H9 (cell line): ENCODE results near the gene KCNJ15. TPM values are rescaled to one million over a fixed set of nuclear protein-coding genes. Genes with fewer than 3 reads are reported as not detected.

Experiments used
- DNase-seq: peaks from one replicate; pipeline ENCODE4 v3.0.0-alpha.2; 2017
- H2AFZ ChIP-seq: one replicate; pipeline ENCODE4 v1.6.1; 2013; ENCODE audit warnings: mild to moderate bottlenecking, low read length, control low read depth, moderate library complexity
- H2AK5ac ChIP-seq: 2 replicates; pipeline ENCODE4 v1.6.1; 2013; ENCODE audit warnings: low read length, control low read depth, mixed read lengths; ENCODE audit not compliant: insufficient read length
- H2BK120ac ChIP-seq: one replicate; pipeline ENCODE4 v1.6.1; 2013; ENCODE audit warnings: low read depth, mild to moderate bottlenecking, low read length, control low read depth, inconsistent platforms; ENCODE audit not compliant: poor library complexity, severe bottlenecking
- H2BK12ac ChIP-seq: 2 replicates; pipeline ENCODE4 v1.6.1; 2013; ENCODE audit warnings: low read length, control low read depth, mixed read lengths, low read depth; ENCODE audit not compliant: insufficient read length
- H2BK15ac ChIP-seq: 2 replicates; pipeline ENCODE4 v1.6.1; 2013; ENCODE audit warnings: low read depth, low read length, control low read depth
- H2BK20ac ChIP-seq: one replicate; pipeline ENCODE4 v1.6.1; 2013; ENCODE audit warnings: low read depth, mild to moderate bottlenecking, low read length, control low read depth, inconsistent platforms; ENCODE audit not compliant: poor library complexity, severe bottlenecking
- H2BK5ac ChIP-seq: 2 replicates; pipeline ENCODE4 v1.6.1; 2013; ENCODE audit warnings: low read length, control low read depth, mixed read lengths; ENCODE audit not compliant: insufficient read length
- H3K14ac ChIP-seq: 2 replicates; pipeline ENCODE4 v1.6.1; 2013; ENCODE audit warnings: low read length, control low read depth; ENCODE audit not compliant: insufficient read depth
- H3K18ac ChIP-seq: 2 replicates; pipeline ENCODE4 v1.6.1; 2013; ENCODE audit warnings: low read depth, mild to moderate bottlenecking, mixed read lengths, low read length, control low read depth; ENCODE audit not compliant: insufficient read length
- H3K23ac ChIP-seq: 2 replicates; pipeline ENCODE4 v1.6.1; 2013; ENCODE audit warnings: low read length, control low read depth, mixed read lengths, low read depth; ENCODE audit not compliant: insufficient read length
- H3K23me2 ChIP-seq: 2 replicates; pipeline ENCODE4 v1.6.1; 2013; ENCODE audit warnings: low read depth, mild to moderate bottlenecking, mixed read lengths, low read length, control low read depth; ENCODE audit not compliant: insufficient read length, poor library complexity, severe bottlenecking
- H3K27ac ChIP-seq: 2 replicates; pipeline ENCODE4 v1.5.1; 2013; ENCODE audit warnings: low read length, control low read depth, mixed read lengths, low read depth; ENCODE audit not compliant: insufficient read length
- H3K27me3 ChIP-seq: 2 replicates; pipeline ENCODE4 v1.6.1; 2013; ENCODE audit warnings: low read length, control low read depth, inconsistent platforms; ENCODE audit not compliant: insufficient read depth
- H3K4ac ChIP-seq: 2 replicates; pipeline ENCODE4 v1.6.1; 2013; ENCODE audit warnings: low read depth, mild to moderate bottlenecking, control low read depth, inconsistent platforms, low read length, moderate library complexity
- H3K4me1 ChIP-seq: 2 replicates; pipeline ENCODE4 v1.6.1; 2013; ENCODE audit warnings: low read length, control low read depth, inconsistent platforms; ENCODE audit not compliant: insufficient read depth
- H3K4me2 ChIP-seq: 2 replicates; pipeline ENCODE4 v1.6.1; 2013; ENCODE audit warnings: low read length, control low read depth, mixed read lengths; ENCODE audit not compliant: insufficient read length, insufficient read depth
- H3K56ac ChIP-seq: 2 replicates; pipeline ENCODE4 v1.6.1; 2013; ENCODE audit warnings: low read depth, mild to moderate bottlenecking, mixed read lengths, low read length, control low read depth; ENCODE audit not compliant: insufficient read length
- H3K79me1 ChIP-seq: 2 replicates; pipeline ENCODE4 v1.6.1; 2013; ENCODE audit warnings: low read depth, mild to moderate bottlenecking, moderate library complexity, low read length, control low read depth, inconsistent platforms; ENCODE audit not compliant: insufficient read depth, poor library complexity, severe bottlenecking
- H3K79me2 ChIP-seq: 2 replicates; pipeline ENCODE4 v1.6.1; 2013; ENCODE audit warnings: low read length, control low read depth, inconsistent platforms; ENCODE audit not compliant: insufficient read depth
- H3K9ac ChIP-seq: 2 replicates; pipeline ENCODE4 v1.6.1; 2013; ENCODE audit warnings: low read length, control low read depth, mixed read lengths; ENCODE audit not compliant: insufficient read length; ENCODE audit errors: extremely low read depth
- H3K9me3 ChIP-seq: one replicate; pipeline ENCODE4 v1.6.1; 2013; ENCODE audit warnings: low read depth, low read length, inconsistent platforms; ENCODE audit not compliant: control insufficient read depth
- H3T11ph ChIP-seq: one replicate; pipeline ENCODE4 v1.6.1; 2013; ENCODE audit warnings: mild to moderate bottlenecking, low read length, control low read depth, inconsistent platforms
- H4K20me1 ChIP-seq: one replicate; pipeline ENCODE4 v1.6.1; 2013; ENCODE audit not compliant: control insufficient read depth, insufficient read length, insufficient read depth
- H4K5ac ChIP-seq: 2 replicates; pipeline ENCODE4 v1.6.1; 2013; ENCODE audit warnings: low read depth, mild to moderate bottlenecking, mixed read lengths, low read length, control low read depth; ENCODE audit not compliant: insufficient read length
- H4K8ac ChIP-seq: replicated peaks from 2 replicates; pipeline ENCODE4 v1.6.1; 2013; ENCODE audit warnings: low read length, control low read depth, mixed read lengths, low read depth; ENCODE audit not compliant: insufficient read length
- H4K91ac ChIP-seq: 2 replicates; pipeline ENCODE4 v1.6.1; 2013; ENCODE audit warnings: low read depth, mild to moderate bottlenecking, moderate library complexity, mixed read lengths, low read length, control low read depth; ENCODE audit not compliant: insufficient read length
- H3K27ac Mint-ChIP-seq, 3 experiments: 2 replicates in 2 of 3; 3 replicates in 1 of 3; pipeline ENCODE4 v1.8.0; 2020 to 2021; ENCODE audit warnings: mixed read lengths in 3 of 3, mild to moderate bottlenecking in 1 of 3, moderate library complexity in 1 of 3
- H3K27me3 Mint-ChIP-seq: 2 replicates; pipeline ENCODE4 v1.8.0; 2021; ENCODE audit warnings: low read depth, mild to moderate bottlenecking, moderate library complexity, mixed read lengths
- H3K36me3 Mint-ChIP-seq, 3 experiments: 2 replicates in 2 of 3; 3 replicates in 1 of 3; pipeline ENCODE4 v1.8.0; 2020 to 2021; ENCODE audit warnings: low read depth in 3 of 3, mixed read lengths in 3 of 3; ENCODE audit not compliant: insufficient read depth in 1 of 3
- H3K4me1 Mint-ChIP-seq, 2 experiments: 2 replicates each; pipeline ENCODE4 v1.8.0; 2020; ENCODE audit warnings: mixed read lengths in 2 of 2
- H3K4me3 Mint-ChIP-seq, 2 experiments: 2 replicates in 1 of 2; 3 replicates in 1 of 2; pipeline ENCODE4 v1.8.0; 2020 to 2021; ENCODE audit warnings: mild to moderate bottlenecking in 2 of 2, mixed read lengths in 2 of 2, moderate library complexity in 1 of 2
- H3K9me3 Mint-ChIP-seq, 2 experiments: 2 replicates in 1 of 2; 3 replicates in 1 of 2; pipeline ENCODE4 v1.8.0; 2020; ENCODE audit warnings: mild to moderate bottlenecking in 2 of 2, mixed read lengths in 2 of 2, moderate library complexity in 1 of 2
- CTCF ChIP-seq: fragments of 200-600 bp; sonication (generic); conservative IDR thresholded peaks from 3 replicates; pipeline ENCODE4 v1.8.0; 2021; ENCODE audit warnings: antibody characterized with exemption, mild to moderate bottlenecking
- WGBS: extraction: QIAGEN DNeasy Blood & Tissue Kit; methylation state at CpG from one replicate; pipeline ENCODE4 v1.1.7; 2013; ENCODE audit warnings: missing lambda C conversion rate, low lambda C conversion rate, mixed read lengths; ENCODE audit not compliant: insufficient read length; ENCODE audit errors: extremely low coverage; 5-methylcytosine and 5-hydroxymethylcytosine counted together
- total RNA-seq: library from RNA; stranded (reverse); gene quantifications from 2 replicates; pipeline ENCODE4 v1.2.1, GENCODE V29; 2021

The KCNJ15 gene
- total RNA-seq, 1 experiment from 2014 or later = not detected

GRCh38 chr21:38306433-38307141 lies 49.8 kb downstream of the KCNJ15 start:
- no peaks in the 10 kb centered on the region for H4K20me1 ChIP-seq
- Mint-ChIP-seq H3K9me3 (peaks cover 0 to 3% of the 10 kb centered on the region in 2 experiments; a peak in 1 of 5 replicates), H3K4me3 (no peak overlapping the region), H3K4me1 (peaks cover 15 to 21% of the 10 kb centered on the region in 2 experiments), H3K27me3 (peaks cover 4% of the 10 kb centered on the region), H3K36me3 (peaks cover 0 to 2% (median 0%) of the 10 kb centered on the region in 3 experiments; a peak in 1 of 7 replicates), H3K27ac (no peak overlapping the region)
- no peak overlapping the region for H4K91ac ChIP-seq
- no peaks in the 10 kb centered on the region for H3K79me2 ChIP-seq
- no peak overlapping the region for H2BK12ac ChIP-seq
- no peak overlapping the region for H3K9ac ChIP-seq
- H2AK5ac ChIP-seq = no peak overlapping the region
- no peak overlapping the region for H3K56ac ChIP-seq
- H2AFZ ChIP-seq = no peak overlapping the region
- no peak overlapping the region for H2BK120ac ChIP-seq
- no peak overlapping the region for H2BK5ac ChIP-seq
- H2BK15ac ChIP-seq = no peak overlapping the region
- H3K4ac ChIP-seq = no peak overlapping the region
- peaks cover 3% of the 10 kb centered on the region; the same call in 1 of the 2 replicates for H3K4me1 ChIP-seq
- H3K23me2 ChIP-seq = no peaks in the 10 kb centered on the region
- no peak overlapping the region for H4K8ac ChIP-seq
- no peaks in the 10 kb centered on the region for H3K79me1 ChIP-seq
- H3K9me3 ChIP-seq = no peaks in the 10 kb centered on the region
- no peak overlapping the region for H3T11ph ChIP-seq
- H3K4me2 ChIP-seq = no peak overlapping the region
- DNase-seq = no peak
- H3K14ac ChIP-seq = no peak overlapping the region
- H2BK20ac ChIP-seq = no peak overlapping the region
- no peak for TF ChIP-seq CTCF
- H4K5ac ChIP-seq = no peak overlapping the region
- H3K23ac ChIP-seq = no peak overlapping the region
- H3K18ac ChIP-seq = no peak overlapping the region
- H3K27me3 ChIP-seq = no peaks in the 10 kb centered on the region
- H3K27ac ChIP-seq = no peak overlapping the region
- WGBS = no CpG with 5 or more reads among the region's 7 CpGs
